Measurements from ENCODE around the gene PEDS1. TPM values are rescaled to one million over a fixed set of nuclear protein-coding genes. Genes with fewer than 3 reads are reported as not detected.
"Not testable (repeated sequence)": the region's sequence is repeated elsewhere in the genome, so short reads cannot be mapped to it uniquely, and the experiment has no call there.

PEDS1 gene
- total RNA-seq, 1 experiment from 2014 or later, result 53.8 TPM

DNA sequence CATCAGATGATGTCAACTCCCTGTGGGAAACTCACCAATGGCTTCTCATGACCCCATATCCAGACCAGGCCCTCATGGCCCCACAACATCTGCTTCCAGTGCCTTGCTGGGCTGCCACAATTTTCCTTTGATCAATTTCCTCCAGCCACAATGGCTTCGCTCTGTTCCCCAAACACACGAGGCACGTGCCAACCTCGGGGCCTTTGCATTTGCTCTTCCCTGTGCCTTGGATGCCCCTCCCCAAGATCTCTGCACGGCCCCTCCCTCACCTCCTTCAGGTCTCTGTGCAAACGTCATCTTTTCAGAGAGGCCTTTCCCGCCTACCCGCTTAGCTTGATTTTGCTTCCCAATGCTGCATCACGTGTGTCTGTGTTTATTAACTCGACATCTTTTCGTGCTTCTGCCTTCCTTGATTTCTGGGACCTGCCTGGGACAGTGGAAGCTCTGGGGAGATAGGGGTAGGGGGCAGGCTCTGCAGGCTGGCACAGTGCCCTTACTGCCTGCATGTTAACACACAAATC lies 13.1 kb downstream of the PEDS1 start:
- Histone ChIP-seq H3K9ac (ENCODE audit: low read length) (no peak overlapping the region), H3K27ac (ENCODE audit: low read length) (no peak overlapping the region), H3F3A (ENCODE audit: low read length, unreplicated experiment) (no peaks in the 10 kb centered on the region), H3K27me3 (ENCODE audit: low read length) (no peaks in the 10 kb centered on the region), H3K4me1 (ENCODE audit: insufficient read depth, low read length) (peaks cover 32% of the 10 kb centered on the region), H3K36me3 (ENCODE audit: low read depth, low read length) (peaks cover 54% of the 10 kb centered on the region), H3K9me2 (replicated peaks; ENCODE audit: low read length) (no peaks in the 10 kb centered on the region), H3K4me2 (ENCODE audit: low read length) (no peak overlapping the region), H3K79me2 (ENCODE audit: low read length) (peaks cover 95% of the 10 kb centered on the region), H4K20me1 (ENCODE audit: low read length) (peaks cover 6% of the 10 kb centered on the region; the same call in 1 of the 2 replicates), H2AFZ (ENCODE audit: low read length) (no peak overlapping the region), H3K9me3 (ENCODE audit: low read length) (no peaks in the 10 kb centered on the region), H3K4me3 (ENCODE audit: low read length) (no peak overlapping the region)
- POLR2A ChIA-PET (ENCODE audit: unreplicated experiment), result interaction anchor here (0.6 kb wide), 1 partner anchor 161 kb away, joined by 6 read pairs; no protein-coding TSS in a partner anchor
- DNase-seq (no peak), ATAC-seq (no peak)
- BruUV-seq (replicated peaks), result no TSS peak
- CTCF ChIA-PET, result no interaction called here
- intact Hi-C loops (cut with micrococcal nuclease), result no loop called here
- no peak for TF ChIP-seq EZH2 (IDR thresholded peaks at IDR 0.05; ENCODE audit: low read length, unreplicated experiment)
- TF ChIP-seq, protein P1, sequence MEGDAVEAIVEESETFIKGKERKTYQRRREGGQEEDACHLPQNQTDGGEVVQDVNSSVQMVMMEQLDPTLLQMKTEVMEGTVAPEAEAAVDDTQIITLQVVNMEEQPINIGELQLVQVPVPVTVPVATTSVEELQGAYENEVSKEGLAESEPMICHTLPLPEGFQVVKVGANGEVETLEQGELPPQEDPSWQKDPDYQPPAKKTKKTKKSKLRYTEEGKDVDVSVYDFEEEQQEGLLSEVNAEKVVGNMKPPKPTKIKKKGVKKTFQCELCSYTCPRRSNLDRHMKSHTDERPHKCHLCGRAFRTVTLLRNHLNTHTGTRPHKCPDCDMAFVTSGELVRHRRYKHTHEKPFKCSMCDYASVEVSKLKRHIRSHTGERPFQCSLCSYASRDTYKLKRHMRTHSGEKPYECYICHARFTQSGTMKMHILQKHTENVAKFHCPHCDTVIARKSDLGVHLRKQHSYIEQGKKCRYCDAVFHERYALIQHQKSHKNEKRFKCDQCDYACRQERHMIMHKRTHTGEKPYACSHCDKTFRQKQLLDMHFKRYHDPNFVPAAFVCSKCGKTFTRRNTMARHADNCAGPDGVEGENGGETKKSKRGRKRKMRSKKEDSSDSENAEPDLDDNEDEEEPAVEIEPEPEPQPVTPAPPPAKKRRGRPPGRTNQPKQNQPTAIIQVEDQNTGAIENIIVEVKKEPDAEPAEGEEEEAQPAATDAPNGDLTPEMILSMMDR (conservative IDR thresholded peaks at IDR 0.05; ENCODE audit: low read depth, low read length), result no peak

DNA sequence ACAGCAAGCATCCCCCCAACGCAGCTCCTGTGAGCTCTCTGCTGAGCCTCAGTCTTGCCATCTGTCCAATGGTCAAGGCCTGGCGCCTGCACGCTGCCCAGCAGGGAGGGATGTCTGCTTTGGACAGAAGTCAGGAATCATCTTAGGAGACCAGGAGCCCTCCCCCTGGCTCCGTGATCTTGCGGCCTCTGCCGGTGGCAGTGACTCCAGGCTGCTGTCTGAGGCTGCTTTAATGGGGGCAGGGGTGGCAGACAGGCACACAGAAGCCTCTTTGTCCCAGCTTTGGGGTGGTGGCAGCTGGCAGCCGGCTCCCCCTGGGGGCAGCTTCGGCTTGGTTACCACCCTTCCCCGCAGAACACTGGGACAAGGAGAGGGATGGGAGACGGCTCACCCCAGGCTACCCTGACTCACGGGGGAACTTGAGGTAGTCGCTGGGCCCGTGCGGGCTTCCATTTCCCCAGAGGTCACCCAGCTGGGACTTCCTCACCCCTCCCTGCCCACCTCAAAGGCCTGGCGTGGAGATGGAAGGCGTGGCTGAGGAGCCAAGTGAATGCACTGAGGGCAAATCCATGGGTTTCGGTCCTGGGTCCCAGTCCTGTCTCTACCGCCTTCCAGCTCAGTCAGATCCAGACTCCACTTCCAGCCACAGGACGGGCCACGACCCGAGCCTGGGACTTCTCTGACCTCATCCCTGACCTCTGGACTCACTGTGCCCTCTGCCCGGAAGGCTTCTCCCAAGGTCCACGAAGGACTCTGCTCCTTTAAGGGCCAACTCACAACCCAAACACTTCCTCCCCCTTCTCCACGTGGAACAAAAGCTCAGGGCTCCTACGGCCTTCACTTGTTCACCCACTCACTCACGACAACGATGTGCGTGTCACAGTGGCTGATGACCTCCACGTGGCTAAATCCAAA lies 14.8 kb downstream of the PEDS1 start:
- ATAC-seq (peak; percentile 25), DNase-seq (no peak)
- Histone ChIP-seq H2AFZ (ENCODE audit: low read length) (no peak overlapping the region), H3K9ac (ENCODE audit: low read length) (no peak overlapping the region), H3K79me2 (ENCODE audit: low read length) (peaks cover 93% of the 10 kb centered on the region), H4K20me1 (ENCODE audit: low read length) (peaks cover 6% of the 10 kb centered on the region; the same call in 1 of the 2 replicates), H3K9me3 (ENCODE audit: low read length) (no peaks in the 10 kb centered on the region), H3F3A (ENCODE audit: low read length, unreplicated experiment) (no peaks in the 10 kb centered on the region), H3K9me2 (replicated peaks; ENCODE audit: low read length) (no peaks in the 10 kb centered on the region), H3K4me2 (ENCODE audit: low read length) (no peak overlapping the region), H3K27ac (ENCODE audit: low read length) (no peak overlapping the region), H3K27me3 (ENCODE audit: low read length) (no peaks in the 10 kb centered on the region), H3K36me3 (ENCODE audit: low read depth, low read length) (peaks cover 61% of the 10 kb centered on the region), H3K4me3 (ENCODE audit: low read length) (no peak overlapping the region), H3K4me1 (ENCODE audit: insufficient read depth, low read length) (peaks cover 22% of the 10 kb centered on the region)
- CTCF ChIA-PET, result interaction anchor here (0.6 kb wide), 1 partner anchor 1481 kb away, joined by 6 read pairs; no protein-coding TSS in a partner anchor
- TF ChIP-seq EZH2phosphoT487 (IDR thresholded peaks at IDR 0.05; ENCODE audit: borderline replicate concordance, low read length), result no peak
- no peak for TF ChIP-seq EZH2 (IDR thresholded peaks at IDR 0.05; ENCODE audit: low read length, unreplicated experiment)
- TF ChIP-seq, protein P1 (conservative IDR thresholded peaks at IDR 0.05; ENCODE audit: low read depth, low read length), result no peak; the same call in 1 of the 2 replicates
- POLR2A ChIA-PET (ENCODE audit: unreplicated experiment), result no interaction called here
- BruUV-seq (replicated peaks), result no TSS peak
- intact Hi-C loops (cut with micrococcal nuclease), result no loop called here

DNA sequence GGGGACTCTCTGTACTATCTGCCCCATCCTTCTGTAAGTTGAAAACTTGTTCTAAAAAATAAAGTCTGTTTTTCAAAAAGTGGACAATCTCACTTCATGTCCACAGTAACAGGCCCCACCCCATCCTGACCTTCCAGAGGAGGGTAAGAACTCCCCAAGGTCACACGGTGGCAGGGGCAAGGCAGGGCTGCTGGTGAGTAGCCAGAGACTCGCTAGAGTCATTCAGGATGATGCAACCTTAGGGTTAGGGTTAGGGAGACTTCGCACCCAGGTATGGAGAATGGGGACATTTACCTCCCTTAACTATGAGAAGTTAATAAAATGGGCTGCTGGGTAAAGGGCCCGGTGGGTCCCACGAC lies 15.4 kb downstream of the PEDS1 start:
- TF ChIP-seq EZH2 (IDR thresholded peaks at IDR 0.05; ENCODE audit: low read length, unreplicated experiment), result no peak
- no peak for TF ChIP-seq EZH2phosphoT487 (IDR thresholded peaks at IDR 0.05; ENCODE audit: borderline replicate concordance, low read length)
- TF ChIP-seq, protein P1 (conservative IDR thresholded peaks at IDR 0.05; ENCODE audit: low read depth, low read length), result no peak
- Histone ChIP-seq H3K27me3 (ENCODE audit: low read length) (no peaks in the 10 kb centered on the region), H2AFZ (ENCODE audit: low read length) (no peak overlapping the region), H3F3A (ENCODE audit: low read length, unreplicated experiment) (no peaks in the 10 kb centered on the region), H4K20me1 (ENCODE audit: low read length) (peaks cover 6% of the 10 kb centered on the region; the same call in 1 of the 2 replicates), H3K4me1 (ENCODE audit: insufficient read depth, low read length) (peaks cover 22% of the 10 kb centered on the region), H3K79me2 (ENCODE audit: low read length) (peaks cover 93% of the 10 kb centered on the region), H3K4me3 (ENCODE audit: low read length) (no peak overlapping the region), H3K4me2 (ENCODE audit: low read length) (no peak overlapping the region), H3K9ac (ENCODE audit: low read length) (no peak overlapping the region), H3K36me3 (ENCODE audit: low read depth, low read length) (peaks cover 62% of the 10 kb centered on the region), H3K27ac (ENCODE audit: low read length) (no peak overlapping the region), H3K9me3 (ENCODE audit: low read length) (no peaks in the 10 kb centered on the region), H3K9me2 (replicated peaks; ENCODE audit: low read length) (no peaks in the 10 kb centered on the region)
- ATAC-seq (no peak), DNase-seq (no peak)
- CTCF ChIA-PET, result no interaction called here
- POLR2A ChIA-PET (ENCODE audit: unreplicated experiment), result no interaction called here
- no TSS peak for BruUV-seq (replicated peaks)
- intact Hi-C loops (cut with micrococcal nuclease), result no loop called here

DNA sequence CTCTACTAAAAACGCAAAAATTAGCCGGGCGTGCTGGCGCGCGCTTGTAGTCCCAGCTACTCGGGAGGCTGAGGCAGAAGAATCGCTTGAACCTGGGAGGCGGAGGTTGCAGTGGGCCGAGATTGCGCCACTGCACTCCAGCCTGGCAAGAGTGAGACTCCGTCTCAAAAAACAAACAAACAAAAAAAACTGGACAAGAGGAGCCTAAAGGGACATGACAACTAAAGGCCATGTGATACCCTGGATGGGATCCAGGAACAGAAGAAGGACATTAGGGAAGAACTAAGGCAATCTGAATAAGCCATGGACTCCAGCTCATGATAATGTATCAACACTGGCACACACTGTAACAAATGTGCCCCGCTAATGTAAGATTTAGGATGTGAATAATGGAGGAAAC lies 15.8 kb downstream of the PEDS1 start:
- H3K9me2 ChIP-seq (replicated peaks; ENCODE audit: low read length); CTCF ChIA-PET; H4K20me1 ChIP-seq (ENCODE audit: low read length); H2AFZ ChIP-seq (ENCODE audit: low read length); H3K9me3 ChIP-seq (ENCODE audit: low read length); H3K4me3 ChIP-seq (ENCODE audit: low read length); intact Hi-C loops (cut with micrococcal nuclease); POLR2A ChIA-PET (ENCODE audit: unreplicated experiment); H3K9ac ChIP-seq (ENCODE audit: low read length); H3F3A ChIP-seq (ENCODE audit: low read length, unreplicated experiment); BruUV-seq (replicated peaks); H3K27me3 ChIP-seq (ENCODE audit: low read length); ATAC-seq; DNase-seq; H3K4me2 ChIP-seq (ENCODE audit: low read length): not testable (repeated sequence)
- H3K4me1 ChIP-seq (ENCODE audit: insufficient read depth, low read length), result peaks cover 22% of the 10 kb centered on the region
- peak overlapping the region; percentile 74; the same call in 1 of the 2 replicates for H3K27ac ChIP-seq (ENCODE audit: low read length)
- H3K36me3 ChIP-seq (ENCODE audit: low read depth, low read length), result peaks cover 62% of the 10 kb centered on the region
- H3K79me2 ChIP-seq (ENCODE audit: low read length), result peaks cover 93% of the 10 kb centered on the region
